ENCODE results near the gene ADAM23.

Gene ADAM23

DNA sequence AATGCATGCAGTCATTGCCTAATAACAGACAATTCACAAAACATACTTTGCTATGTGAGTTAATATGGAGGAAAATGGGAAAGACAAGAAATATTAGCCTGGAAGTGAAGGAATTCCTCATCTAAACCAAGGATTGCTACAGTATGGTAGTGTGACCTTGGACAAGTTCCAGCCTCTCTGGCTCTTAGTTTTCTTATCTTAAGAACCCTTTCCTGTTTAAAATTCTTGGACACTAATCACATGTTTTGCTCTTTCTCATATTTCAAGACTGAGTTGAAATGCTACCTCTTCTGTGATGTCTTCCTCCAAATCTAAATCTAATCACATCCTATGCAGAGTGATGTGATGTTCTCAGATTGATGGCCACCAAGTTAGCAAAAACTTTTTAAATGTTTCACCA, 20.8 kb upstream of the ADAM23 start:
- Histone ChIP-seq H3K9ac (no peak overlapping the region), H4K20me1 (no peaks in the 10 kb centered on the region), H3K27me3 (no peaks in the 10 kb centered on the region), H3K4me2 (no peak overlapping the region), H3K4me1 (no peaks in the 10 kb centered on the region), H3K4me3 (no peak overlapping the region), H3K36me3 (0 out of 22 replicates have a peak, but pooled peaks cover 0 to 7% (median 0%) of the 10 kb centered on the region in 11 experiments), H3K9me3 (replicated peaks in 1 of 11) (peaks cover 14 to 18% (median 16%) of the 10 kb centered on the region in 11 experiments), H3K27ac (no peak overlapping the region)
- no peak for TF ChIP-seq Cebpa-rat (IDR thresholded peaks at IDR 0.05)

DNA sequence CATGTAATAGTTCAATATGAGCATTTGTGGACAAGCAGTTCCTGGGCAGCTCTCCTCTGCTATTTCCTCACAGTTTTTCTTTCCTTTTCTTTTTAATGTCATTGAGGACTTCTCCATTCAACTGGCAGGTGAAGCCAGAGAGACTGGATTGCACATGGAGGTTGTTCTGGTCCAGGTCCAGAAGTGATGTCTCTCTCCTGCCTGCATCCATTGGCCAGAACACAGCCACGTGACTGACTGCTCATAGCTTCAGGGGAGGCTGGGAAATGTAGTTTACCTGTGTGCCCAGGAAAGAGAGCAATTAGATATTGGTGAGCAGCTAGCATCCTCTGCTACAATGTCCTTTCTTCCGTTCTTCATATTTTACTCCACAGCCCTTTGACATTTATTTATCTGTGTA, 20.2 kb upstream of the ADAM23 start:
- Histone ChIP-seq H3K9ac (no peak overlapping the region), H3K4me2 (no peak overlapping the region), H3K36me3 (0 out of 22 replicates have a peak, but pooled peaks cover 0 to 6% (median 0%) of the 10 kb centered on the region in 11 experiments), H4K20me1 (no peaks in the 10 kb centered on the region), H3K27ac (no peak overlapping the region), H3K27me3 (no peaks in the 10 kb centered on the region), H3K9me3 (replicated peaks in 1 of 11) (peaks cover 11 to 14% (median 12%) of the 10 kb centered on the region in 11 experiments), H3K4me3 (no peak overlapping the region), H3K4me1 (no peaks in the 10 kb centered on the region)
- no peak for TF ChIP-seq Cebpa-rat (IDR thresholded peaks at IDR 0.05)

DNA sequence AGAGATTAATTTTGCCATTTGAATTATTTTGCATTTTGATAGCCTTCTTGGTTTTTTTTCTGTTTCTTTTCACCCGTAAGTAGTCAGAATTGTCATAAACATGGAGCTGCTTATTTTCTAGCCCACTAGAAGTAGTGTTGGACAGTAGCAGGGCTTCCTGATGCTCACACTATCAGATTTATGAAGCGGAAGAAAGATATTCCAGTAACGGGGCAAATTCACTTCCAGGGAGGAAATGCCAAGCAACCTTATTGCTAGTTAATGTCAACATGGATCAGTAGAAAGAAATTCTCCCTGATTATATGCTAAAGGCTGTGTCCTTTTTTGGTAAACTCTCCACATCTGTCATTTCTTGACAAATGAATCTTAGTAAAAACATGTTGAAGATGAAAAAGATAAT, 19.2 kb upstream of the ADAM23 start:
- Histone ChIP-seq H3K4me3 (no peak overlapping the region), H3K9me3 (replicated peaks in 1 of 11) (peaks cover under 1 to 5% (median 2%) of the 10 kb centered on the region in 11 experiments; a peak in 18 of 22 replicates), H4K20me1 (no peaks in the 10 kb centered on the region), H3K4me1 (no peaks in the 10 kb centered on the region), H3K36me3 (no peaks in the 10 kb centered on the region), H3K9ac (no peak overlapping the region), H3K27ac (no peak overlapping the region), H3K27me3 (no peaks in the 10 kb centered on the region), H3K4me2 (no peak overlapping the region)
- TF ChIP-seq Cebpa-rat (IDR thresholded peaks at IDR 0.05) = no peak

DNA sequence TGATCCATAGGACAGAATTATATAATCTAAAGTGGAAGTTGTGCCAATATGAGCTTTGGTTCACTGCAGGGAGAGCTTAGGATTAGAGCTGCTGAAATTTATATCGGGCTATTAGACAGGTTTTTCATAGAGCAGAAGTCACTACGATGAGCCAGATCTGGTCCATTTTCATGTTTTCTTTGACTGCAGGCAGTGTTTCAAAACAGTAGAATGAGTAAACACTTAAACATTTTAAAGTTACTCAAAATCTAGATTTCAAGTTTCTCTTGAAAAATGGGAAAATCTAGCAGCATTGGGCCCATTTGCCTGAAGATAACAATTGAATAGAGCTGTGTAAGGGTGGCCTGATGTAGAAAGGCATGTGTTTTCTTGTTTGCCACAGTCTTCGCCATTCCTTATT, 14.5 kb upstream of the ADAM23 start:
- Histone ChIP-seq H3K27ac (no peak overlapping the region), H3K4me1 (no peaks in the 10 kb centered on the region), H3K27me3 (no peaks in the 10 kb centered on the region), H4K20me1 (no peaks in the 10 kb centered on the region), H3K9ac (no peak overlapping the region), H3K4me2 (no peak overlapping the region), H3K36me3 (no peaks in the 10 kb centered on the region), H3K9me3 (replicated peaks in 1 of 11) (no peaks in the 10 kb centered on the region), H3K4me3 (no peak overlapping the region)
- no peak for TF ChIP-seq Cebpa-rat (IDR thresholded peaks at IDR 0.05)

DNA sequence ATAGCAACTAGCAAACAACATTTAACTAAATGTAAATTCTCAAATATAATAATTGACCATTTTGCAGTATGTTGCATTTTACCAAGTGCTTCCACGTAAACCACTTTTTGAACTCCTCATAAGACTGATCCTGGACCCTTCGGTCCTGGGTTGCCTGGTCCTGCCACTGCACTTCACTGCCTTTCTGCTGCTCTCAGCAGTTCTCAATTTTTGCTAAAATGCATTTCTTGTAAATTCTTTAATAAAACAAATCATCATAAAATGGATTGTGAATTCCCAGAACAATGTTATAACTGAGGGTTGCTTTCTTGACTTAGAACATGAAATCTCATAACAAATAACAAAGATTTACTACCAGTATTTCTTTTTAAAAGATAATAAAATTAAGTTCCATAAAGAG, 12.9 kb upstream of the ADAM23 start:
- Histone ChIP-seq H3K4me1 (no peaks in the 10 kb centered on the region), H3K4me2 (no peak overlapping the region), H3K9ac (no peak overlapping the region), H3K4me3 (no peak overlapping the region), H3K27me3 (no peaks in the 10 kb centered on the region), H3K36me3 (no peaks in the 10 kb centered on the region), H3K9me3 (replicated peaks in 1 of 11) (no peaks in the 10 kb centered on the region), H4K20me1 (no peaks in the 10 kb centered on the region), H3K27ac (no peak overlapping the region)
- TF ChIP-seq Cebpa-rat (IDR thresholded peaks at IDR 0.05) = no peak

DNA sequence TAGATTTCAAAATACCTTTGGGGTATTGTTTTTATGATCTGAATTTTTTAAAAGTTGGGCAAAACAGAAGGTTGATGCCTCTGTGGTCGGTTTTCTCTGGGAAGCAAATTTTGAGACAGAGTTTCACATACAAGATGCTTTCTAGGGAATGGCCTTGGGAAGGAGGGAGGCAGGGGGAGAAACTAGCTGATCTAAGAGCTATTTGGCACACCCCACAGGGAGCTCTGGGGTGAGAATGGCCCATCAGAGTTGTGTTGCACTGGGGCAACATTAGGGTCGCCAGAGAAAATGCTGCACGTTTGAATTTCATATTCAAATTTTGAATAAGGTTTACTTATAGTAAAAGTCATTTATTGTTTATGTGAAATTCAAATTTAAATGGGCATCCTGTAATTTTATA, 11.9 kb upstream of the ADAM23 start:
- no peak for TF ChIP-seq Cebpa-rat (IDR thresholded peaks at IDR 0.05)
- Histone ChIP-seq H3K36me3 (no peaks in the 10 kb centered on the region), H3K9me3 (replicated peaks in 1 of 11) (no peaks in the 10 kb centered on the region), H3K27me3 (no peaks in the 10 kb centered on the region), H3K4me1 (no peaks in the 10 kb centered on the region), H3K4me2 (no peak overlapping the region), H3K4me3 (no peak overlapping the region), H4K20me1 (no peaks in the 10 kb centered on the region), H3K9ac (no peak overlapping the region), H3K27ac (no peak overlapping the region)

DNA sequence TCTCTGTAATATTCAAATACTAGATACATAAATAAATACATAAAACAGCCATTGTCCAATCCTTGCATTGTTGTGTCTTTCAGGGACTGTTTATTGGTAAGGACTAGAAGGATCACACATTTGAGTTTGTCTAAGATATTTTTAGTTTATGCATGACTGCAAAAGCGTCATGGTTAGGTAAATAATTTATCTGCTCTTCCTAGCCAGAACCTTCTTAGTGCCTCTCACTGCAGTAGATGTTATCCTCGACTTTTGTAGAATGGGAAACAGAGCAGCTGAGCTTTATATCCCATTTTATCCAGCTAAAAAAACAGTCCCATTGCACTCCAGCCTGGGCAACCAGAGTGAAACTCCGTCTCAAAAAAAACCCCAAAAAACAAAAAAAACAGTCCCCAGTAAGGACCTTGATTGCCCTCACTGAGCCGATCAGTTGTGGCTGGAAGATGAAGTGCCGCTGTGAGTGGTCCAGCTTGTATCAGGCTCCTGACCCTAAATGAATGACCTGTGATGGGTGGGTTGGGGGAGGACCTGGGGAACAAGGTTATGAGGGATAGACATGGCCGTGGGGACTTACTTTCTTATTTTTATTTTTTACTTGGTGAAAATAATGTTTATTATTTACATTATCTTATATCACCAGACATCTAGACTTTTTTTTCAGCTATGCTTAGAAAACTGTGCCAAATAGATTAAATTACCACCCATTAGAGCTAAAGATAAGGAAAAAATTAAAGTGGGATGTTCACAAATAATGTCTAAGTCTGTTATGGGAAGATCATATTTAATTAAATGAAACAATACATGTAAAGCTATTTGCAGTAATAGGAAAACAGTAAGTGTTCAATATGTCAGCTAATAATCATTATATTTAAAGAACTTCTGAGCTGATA, 10.9 kb upstream of the ADAM23 start:
- no peaks in the 10 kb centered on the region for H3K4me1 ChIP-seq
- H3K9ac ChIP-seq = no peak overlapping the region
- no peak overlapping the region for H3K4me2 ChIP-seq
- no peaks in the 10 kb centered on the region for H4K20me1 ChIP-seq
- no peak for TF ChIP-seq Cebpa-rat (IDR thresholded peaks at IDR 0.05)
- no peaks in the 10 kb centered on the region for H3K36me3 ChIP-seq
- no peaks in the 10 kb centered on the region for H3K9me3 ChIP-seq (replicated peaks in 1 of 11)
- H3K27ac ChIP-seq = no peak overlapping the region
- H3K4me3 ChIP-seq = no peak overlapping the region
- H3K27me3 ChIP-seq = no peaks in the 10 kb centered on the region

DNA sequence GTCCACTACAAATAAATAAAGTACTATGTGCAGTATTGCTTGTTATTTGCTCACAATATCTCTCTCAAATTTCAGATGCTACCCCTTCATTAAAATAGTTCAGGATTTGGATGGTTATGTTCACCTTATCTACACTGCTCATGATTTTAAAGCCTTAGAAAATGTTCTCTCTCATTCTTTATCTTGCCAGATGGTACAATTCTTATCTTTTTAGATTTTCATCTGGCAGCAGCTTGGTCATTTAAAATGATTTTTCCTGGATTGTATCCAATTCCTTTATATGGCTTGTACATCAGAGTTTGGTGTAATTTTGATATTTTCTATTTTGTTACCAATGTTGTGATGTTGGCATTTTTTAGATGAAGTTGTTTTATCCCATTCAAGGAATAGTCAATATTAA, 10.1 kb upstream of the ADAM23 start:
- H3K27me3 ChIP-seq = no peaks in the 10 kb centered on the region
- H3K9me3 ChIP-seq (replicated peaks in 1 of 11) = no peaks in the 10 kb centered on the region
- no peaks in the 10 kb centered on the region for H3K36me3 ChIP-seq
- TF ChIP-seq Cebpa-rat (IDR thresholded peaks at IDR 0.05) = no peak
- H3K9ac ChIP-seq = no peak overlapping the region
- no peak overlapping the region for H3K4me2 ChIP-seq
- no peaks in the 10 kb centered on the region for H3K4me1 ChIP-seq
- no peaks in the 10 kb centered on the region for H4K20me1 ChIP-seq
- H3K27ac ChIP-seq = no peak overlapping the region
- H3K4me3 ChIP-seq = no peak overlapping the region

DNA sequence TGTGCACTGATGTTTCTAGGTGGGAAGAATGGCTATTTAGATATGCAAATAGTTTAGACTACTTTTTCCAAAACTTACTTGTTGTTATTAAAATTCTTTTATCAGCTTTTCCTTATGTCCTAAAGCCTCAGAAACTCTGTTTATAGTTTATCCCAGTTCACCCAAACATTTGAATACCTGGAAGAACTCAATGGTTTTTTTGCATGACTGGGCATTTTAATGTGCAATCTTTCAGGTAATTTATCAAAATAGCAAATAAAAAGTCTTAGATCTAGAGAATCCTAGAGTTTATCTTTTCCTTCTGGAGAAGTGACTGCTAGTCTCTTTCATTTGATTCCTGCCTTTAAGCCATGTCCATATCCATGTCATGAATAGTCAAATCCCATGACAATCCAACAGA, 9.6 kb upstream of the ADAM23 start:
- Histone ChIP-seq H3K4me2 (no peak overlapping the region), H3K27me3 (no peaks in the 10 kb centered on the region), H3K4me1 (no peaks in the 10 kb centered on the region), H3K36me3 (no peaks in the 10 kb centered on the region), H4K20me1 (no peaks in the 10 kb centered on the region), H3K9ac (no peak overlapping the region), H3K27ac (no peak overlapping the region), H3K9me3 (replicated peaks in 1 of 11) (no peaks in the 10 kb centered on the region), H3K4me3 (no peak overlapping the region)
- no peak for TF ChIP-seq Cebpa-rat (IDR thresholded peaks at IDR 0.05)

DNA sequence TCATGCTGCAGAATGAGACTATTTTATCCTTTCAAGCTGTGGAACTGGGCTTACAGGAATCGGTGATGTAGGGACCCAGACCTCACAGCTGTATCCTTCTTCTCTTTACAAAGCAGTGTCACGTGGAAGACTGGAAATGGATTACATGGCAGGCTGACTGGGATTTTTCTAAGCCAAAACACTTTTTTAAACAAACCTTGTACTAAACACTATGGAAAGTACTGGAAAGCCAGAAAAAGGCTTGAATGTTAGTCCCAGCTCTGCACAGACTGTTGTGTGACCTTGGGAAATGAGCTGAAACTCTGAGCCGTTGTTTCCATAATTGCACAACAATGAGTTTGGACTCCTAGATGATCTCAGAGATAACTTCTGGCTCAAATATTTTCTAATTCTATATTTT, 7.6 kb upstream of the ADAM23 start:
- Histone ChIP-seq H3K9me3 (replicated peaks in 1 of 11) (no peaks in the 10 kb centered on the region), H3K9ac (no peak overlapping the region), H3K27me3 (no peaks in the 10 kb centered on the region), H3K27ac (no peak overlapping the region), H3K4me1 (no peaks in the 10 kb centered on the region), H4K20me1 (no peaks in the 10 kb centered on the region), H3K4me3 (no peak overlapping the region), H3K36me3 (no peaks in the 10 kb centered on the region), H3K4me2 (no peak overlapping the region)
- TF ChIP-seq Cebpa-rat (IDR thresholded peaks at IDR 0.05) = no peak
